NCI-H1694 treated with DMSO at 0.1 percent for 48 hours (cell line): ENCODE results near the gene GPR61.
A peak's percentile ranks its signal among the peaks of the same experiment; 100 is the strongest.

Source experiments
- DNase-seq: peaks from one replicate; lab custom pipeline; 2025; lab: John Stamatoyannopoulos, UW

Gene GPR61

GRCh38 chr1:109539676-109540075, at the start of gene GPR61:
TSS of gene GPR61 (plus strand) at chr1:109539872. CDS start at chr1:109543023, 3,151 bp downstream.
- no peak for DNase-seq

- peak; percentile 53 for DNase-seq
Observed at GRCh38 chr1:109490029-109490933, 49.4 kb upstream of the GPR61 start.

- DNase-seq, result no peak
Observed at GRCh38 chr1:109490934-109491302, 48.8 kb upstream of the GPR61 start.

- no peak for DNase-seq
Observed at GRCh38 chr1:109491372-109491771, 48.3 kb upstream of the GPR61 start.

- no peak for DNase-seq
Observed at GRCh38 chr1:109492779-109493178, 46.9 kb upstream of the GPR61 start.

- no peak for DNase-seq
Observed at GRCh38 chr1:109493227-109493626, 46.4 kb upstream of the GPR61 start.

GRCh38 chr1:109493805-109494539, 45.7 kb upstream of the GPR61 start, which contains the start of gene CYB561D1:
TSS of gene CYB561D1 (plus strand) at chr1:109494094. CDS start at chr1:109494140, 46 bp downstream.
- DNase-seq, result peak; percentile 84

- DNase-seq, result no peak
Observed at GRCh38 chr1:109495738-109496137, 43.9 kb upstream of the GPR61 start.

- DNase-seq, result no peak
Observed at GRCh38 chr1:109497449-109498160, 42.1 kb upstream of the GPR61 start.

GRCh38 chr1:109498161-109498801, 41.4 kb upstream of the GPR61 start:
- DNase-seq, result peak; percentile 77

GRCh38 chr1:109499081-109499480, 40.6 kb upstream of the GPR61 start:
- DNase-seq, result no peak

- peak; percentile 68 for DNase-seq
Observed at GRCh38 chr1:109499661-109500536, 39.8 kb upstream of the GPR61 start.

GRCh38 chr1:109500941-109501381, 38.7 kb upstream of the GPR61 start:
- DNase-seq, result no peak

- DNase-seq, result no peak
Observed at GRCh38 chr1:109501644-109502363, 37.9 kb upstream of the GPR61 start.

GRCh38 chr1:109502364-109502851, 37.3 kb upstream of the GPR61 start:
- no peak for DNase-seq

- DNase-seq, result no peak
Observed at GRCh38 chr1:109503935-109504334, 35.7 kb upstream of the GPR61 start.

- DNase-seq, result no peak
Observed at GRCh38 chr1:109504974-109505373, 34.7 kb upstream of the GPR61 start.

GRCh38 chr1:109508001-109508872, 31.4 kb upstream of the GPR61 start:
- DNase-seq, result no peak

- no peak for DNase-seq
Observed at GRCh38 chr1:109508873-109509175, 30.8 kb upstream of the GPR61 start.
